Lower leg skin (tissue), 3 donors: ENCODE results near the gene C1QTNF5.

ENCODE experiments used
- POLR2A ChIP-seq, 2 donors: fragments of 450-650 bp; IDR thresholded peaks; one replicate each; pipeline ENCODE4 v1.6.1; 2016 to 2017; ENCODE audit warnings: antibody characterized with exemption in 2 of 2, mild to moderate bottlenecking in 1 of 2, moderate library complexity in 1 of 2
- TF ChIP-seq, protein P1 (sequence below), 3 donors: fragments of 450-650 bp; IDR thresholded peaks; one replicate each; pipeline ENCODE4 v1.5.1; 2016; ENCODE audit warnings: antibody characterized with exemption in 3 of 3, mild to moderate bottlenecking in 3 of 3, moderate library complexity in 2 of 3

DNA sequence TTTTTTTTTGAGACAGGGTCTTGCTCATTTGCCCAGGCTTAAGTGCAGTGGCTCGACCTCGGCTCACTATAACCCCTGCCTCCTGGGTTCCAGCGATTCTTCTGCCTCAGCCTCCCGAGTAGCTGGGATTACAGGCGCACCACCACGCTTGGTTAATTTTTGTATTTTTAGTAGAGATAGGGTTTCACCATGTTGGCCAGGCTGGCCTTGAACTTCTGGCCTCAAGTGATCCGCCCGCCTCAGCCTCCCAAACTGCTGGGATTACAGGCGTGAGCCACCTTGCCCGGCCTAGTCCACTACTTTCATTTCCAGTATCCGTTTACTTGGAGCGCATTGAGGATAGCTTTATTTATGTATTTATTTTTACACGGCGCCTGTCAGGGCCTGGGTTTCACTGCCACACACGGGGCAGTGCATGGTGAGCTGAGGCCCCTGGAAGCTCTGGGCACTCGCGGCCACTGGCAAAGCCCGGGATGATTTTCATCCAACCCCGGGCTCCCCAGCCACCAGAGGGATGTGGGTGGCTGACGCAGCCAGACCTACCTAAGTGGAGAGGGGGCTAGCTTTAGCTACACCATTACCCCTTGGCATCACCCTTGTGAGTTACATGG lies 17.7 kb downstream of the C1QTNF5 start:
- TF ChIP-seq, protein P1, sequence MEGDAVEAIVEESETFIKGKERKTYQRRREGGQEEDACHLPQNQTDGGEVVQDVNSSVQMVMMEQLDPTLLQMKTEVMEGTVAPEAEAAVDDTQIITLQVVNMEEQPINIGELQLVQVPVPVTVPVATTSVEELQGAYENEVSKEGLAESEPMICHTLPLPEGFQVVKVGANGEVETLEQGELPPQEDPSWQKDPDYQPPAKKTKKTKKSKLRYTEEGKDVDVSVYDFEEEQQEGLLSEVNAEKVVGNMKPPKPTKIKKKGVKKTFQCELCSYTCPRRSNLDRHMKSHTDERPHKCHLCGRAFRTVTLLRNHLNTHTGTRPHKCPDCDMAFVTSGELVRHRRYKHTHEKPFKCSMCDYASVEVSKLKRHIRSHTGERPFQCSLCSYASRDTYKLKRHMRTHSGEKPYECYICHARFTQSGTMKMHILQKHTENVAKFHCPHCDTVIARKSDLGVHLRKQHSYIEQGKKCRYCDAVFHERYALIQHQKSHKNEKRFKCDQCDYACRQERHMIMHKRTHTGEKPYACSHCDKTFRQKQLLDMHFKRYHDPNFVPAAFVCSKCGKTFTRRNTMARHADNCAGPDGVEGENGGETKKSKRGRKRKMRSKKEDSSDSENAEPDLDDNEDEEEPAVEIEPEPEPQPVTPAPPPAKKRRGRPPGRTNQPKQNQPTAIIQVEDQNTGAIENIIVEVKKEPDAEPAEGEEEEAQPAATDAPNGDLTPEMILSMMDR (IDR thresholded peaks at IDR 0.05): no peak
- TF ChIP-seq POLR2A (IDR thresholded peaks at IDR 0.05): no peak
